ENCODE results near the gene COMMD8.
"Not testable (repeated sequence)": the region's sequence is repeated elsewhere in the genome, so short reads cannot be mapped to it uniquely, and the experiment has no call there.

COMMD8 gene

DNA sequence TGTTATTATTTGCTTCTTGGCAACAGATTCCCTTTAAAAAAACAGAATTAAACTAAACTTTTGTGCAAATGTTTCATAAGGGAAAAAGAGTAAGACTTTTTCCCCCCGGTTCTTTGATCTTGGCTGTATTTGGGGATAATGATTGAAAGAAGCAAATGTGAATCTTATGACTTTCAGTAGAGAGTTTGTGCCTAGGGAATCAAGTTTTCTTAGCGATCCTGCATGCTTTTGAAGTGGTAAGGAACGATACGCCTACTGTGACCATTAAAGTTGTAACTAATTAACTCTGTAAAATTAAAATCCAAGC lies 30.6 kb upstream of the COMMD8 start:
- Histone ChIP-seq H3K4me3 (peak overlapping the region; percentile 7), H3K27ac (peak overlapping the region in 1 of 2 donors; percentile 6)
- TF ChIP-seq, protein P1, sequence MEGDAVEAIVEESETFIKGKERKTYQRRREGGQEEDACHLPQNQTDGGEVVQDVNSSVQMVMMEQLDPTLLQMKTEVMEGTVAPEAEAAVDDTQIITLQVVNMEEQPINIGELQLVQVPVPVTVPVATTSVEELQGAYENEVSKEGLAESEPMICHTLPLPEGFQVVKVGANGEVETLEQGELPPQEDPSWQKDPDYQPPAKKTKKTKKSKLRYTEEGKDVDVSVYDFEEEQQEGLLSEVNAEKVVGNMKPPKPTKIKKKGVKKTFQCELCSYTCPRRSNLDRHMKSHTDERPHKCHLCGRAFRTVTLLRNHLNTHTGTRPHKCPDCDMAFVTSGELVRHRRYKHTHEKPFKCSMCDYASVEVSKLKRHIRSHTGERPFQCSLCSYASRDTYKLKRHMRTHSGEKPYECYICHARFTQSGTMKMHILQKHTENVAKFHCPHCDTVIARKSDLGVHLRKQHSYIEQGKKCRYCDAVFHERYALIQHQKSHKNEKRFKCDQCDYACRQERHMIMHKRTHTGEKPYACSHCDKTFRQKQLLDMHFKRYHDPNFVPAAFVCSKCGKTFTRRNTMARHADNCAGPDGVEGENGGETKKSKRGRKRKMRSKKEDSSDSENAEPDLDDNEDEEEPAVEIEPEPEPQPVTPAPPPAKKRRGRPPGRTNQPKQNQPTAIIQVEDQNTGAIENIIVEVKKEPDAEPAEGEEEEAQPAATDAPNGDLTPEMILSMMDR (IDR thresholded peaks at IDR 0.05): no peak
- no peak for DNase-seq (ENCODE audit: low spot score)

DNA sequence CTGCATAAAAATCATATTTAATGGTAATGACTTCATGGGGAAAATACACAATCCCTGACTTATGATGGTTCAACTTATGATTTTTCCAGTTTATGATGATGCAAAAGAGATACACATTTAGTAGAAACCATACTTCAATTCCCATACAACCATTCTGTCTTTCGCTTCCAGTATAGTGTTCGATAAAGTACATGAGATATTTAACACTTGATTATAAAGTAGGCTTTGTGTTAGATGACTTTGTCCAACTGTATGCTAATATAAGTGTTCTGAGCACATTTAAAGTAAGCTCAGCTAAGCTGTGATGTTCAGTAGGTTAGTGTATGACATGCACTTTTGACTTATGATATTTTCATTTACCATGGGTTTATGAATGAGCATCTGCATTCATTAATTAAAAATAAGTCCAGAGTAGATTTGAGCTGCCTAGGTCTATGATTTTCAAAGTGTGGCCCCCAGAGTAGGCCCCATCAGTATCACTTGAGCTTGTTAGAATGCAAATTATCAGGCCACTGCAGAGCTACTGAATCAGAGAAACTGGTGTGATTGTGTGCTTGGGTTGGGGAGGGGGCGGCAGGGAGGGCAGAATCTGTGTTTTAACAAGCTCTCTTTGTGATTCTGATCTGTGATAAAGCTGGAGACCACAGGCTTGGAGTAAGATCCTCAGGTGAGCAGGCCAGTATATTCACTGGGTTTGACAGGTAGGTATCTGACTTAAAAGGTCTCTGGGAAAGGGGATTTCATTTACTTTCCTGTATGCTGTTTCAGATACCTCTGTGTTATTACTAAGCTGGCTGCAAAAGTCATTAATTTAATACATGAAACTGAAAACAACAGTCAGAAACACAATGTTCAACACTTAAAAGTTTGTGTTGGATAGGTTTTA lies 30.0 kb upstream of the COMMD8 start:
- Histone ChIP-seq H3K4me3 (peak overlapping the region; percentile 7), H3K27ac (peak overlapping the region in 1 of 2 donors; percentile 6)
- TF ChIP-seq, protein P1 (IDR thresholded peaks at IDR 0.05): no peak

DNA sequence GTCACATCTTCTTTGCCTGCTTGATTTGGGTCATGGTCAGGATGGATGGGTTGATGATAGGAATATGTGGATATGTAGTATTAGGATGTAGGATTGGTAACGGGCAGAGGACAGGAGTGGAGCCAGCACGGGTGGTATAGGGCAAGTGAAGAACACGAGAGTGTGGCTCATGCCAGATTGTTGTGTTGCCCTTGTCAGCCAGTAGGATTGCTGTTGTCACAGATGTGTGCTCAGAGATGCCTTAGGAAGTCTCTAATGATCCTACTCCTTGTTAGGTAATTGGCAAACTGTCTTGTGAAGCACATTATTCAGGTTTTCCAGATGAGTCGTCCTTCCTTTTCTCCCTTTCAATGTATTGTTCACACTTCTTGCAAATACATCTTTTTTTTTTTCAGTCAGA lies 27.0 kb upstream of the COMMD8 start:
- DNase-seq (ENCODE audit: low spot score): no peak
- peak overlapping the region; percentile 45 for H3K4me3 ChIP-seq
- peak overlapping the region in 1 of 2 donors; percentile 15 for H3K27ac ChIP-seq
- TF ChIP-seq, protein P1 (IDR thresholded peaks at IDR 0.05): no peak

More for the DNA sequence above, 30.0 kb upstream of the COMMD8 start:
- DNase-seq (ENCODE audit: low spot score): no peak

DNA sequence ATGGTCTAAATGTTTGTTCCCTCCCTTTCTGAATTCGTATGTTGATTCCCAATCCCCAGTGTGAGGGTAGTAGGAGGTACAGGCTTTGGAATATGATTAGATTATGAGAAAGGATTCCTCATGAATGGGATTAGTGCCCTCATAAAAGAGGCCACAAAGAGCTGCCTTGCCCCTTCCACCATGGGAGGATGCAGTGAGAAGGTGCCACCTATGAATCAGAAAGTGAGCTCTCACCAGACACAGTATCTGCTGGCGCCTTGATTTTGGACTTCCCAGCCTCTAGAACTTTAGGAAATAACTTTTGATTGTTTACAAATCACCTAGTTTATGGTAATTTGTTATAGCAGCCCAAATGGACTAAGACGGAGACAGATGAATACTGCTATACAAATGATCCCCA lies 25.2 kb upstream of the COMMD8 start:
- TF ChIP-seq, protein P1 (IDR thresholded peaks at IDR 0.05): no peak
- Histone ChIP-seq H3K27ac (no peak overlapping the region), H3K4me3 (peak overlapping the region; percentile 33)
- DNase-seq (ENCODE audit: low spot score): no peak

DNA sequence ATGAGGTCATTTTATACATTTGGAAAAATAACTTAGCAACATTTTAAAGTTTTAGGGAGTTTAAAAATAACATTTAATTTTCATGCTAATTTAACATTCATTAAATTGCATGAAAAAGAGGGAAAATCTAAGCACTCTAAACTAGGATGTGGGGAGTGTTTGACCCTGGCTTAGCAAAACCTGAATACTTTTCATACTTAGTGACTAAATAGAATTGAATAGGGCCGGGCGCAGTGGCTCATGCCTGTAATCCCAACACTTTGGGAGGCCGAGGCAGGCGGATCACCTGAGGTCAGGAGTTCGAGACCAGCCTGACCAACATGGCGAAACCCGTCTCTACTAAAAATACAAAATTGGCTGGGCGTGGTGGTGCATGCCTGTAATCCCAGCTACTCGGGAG lies 23.2 kb upstream of the COMMD8 start:
- DNase-seq (ENCODE audit: low spot score): not testable (repeated sequence)
- H3K27ac ChIP-seq: peak overlapping the region in 1 of 2 donors; percentile 92
- H3K4me3 ChIP-seq: peak overlapping the region; percentile 76

GRCh38 chr4:47486231-47486673 lies 22.8 kb upstream of the COMMD8 start:
- peak overlapping the region; percentile 76 for H3K4me3 ChIP-seq
- TF ChIP-seq, protein P1 (IDR thresholded peaks at IDR 0.05): no peak
- DNase-seq (ENCODE audit: low spot score): no peak
- peak overlapping the region; percentile 90 to 92 for H3K27ac ChIP-seq

- Histone ChIP-seq H3K4me3 (peak overlapping the region; percentile 76), H3K27ac (peak overlapping the region; percentile 90 to 92)
- DNase-seq (ENCODE audit: low spot score): no peak
- TF ChIP-seq, protein P1 (IDR thresholded peaks at IDR 0.05): no peak
These were observed 22.3 kb upstream of the COMMD8 start for GRCh38 chr4:47485768-47486167.
